Stomach (tissue), 9 donors: ENCODE data around the gene HMCES. TPM values are rescaled to one million over a fixed set of nuclear protein-coding genes. Genes with fewer than 3 reads are reported as not detected.
A peak's percentile ranks its signal among the peaks of the same experiment; 100 is the strongest.
"Not testable (repeated sequence)": the region's sequence is repeated elsewhere in the genome, so short reads cannot be mapped to it uniquely, and the experiment has no call there.

Experiments used
- DNase-seq, 2 donors: peaks; one replicate each; pipeline versions ENCODE4 v3.0.0 to v3.0.0-alpha.2; 2013 to 2019
- H3K27ac ChIP-seq, 5 donors: fragments of 200-600 bp in 4 of 5; sonication (generic) in 4 of 5; one replicate each; pipeline ENCODE4 v1.5.1; 2013 to 2019; ENCODE audit warnings: mild to moderate bottlenecking in 1 of 5, moderate library complexity in 1 of 5
- H3K27me3 ChIP-seq, 3 donors: fragments of 200-600 bp; sonication (generic); one replicate each; pipeline ENCODE4 v1.5.1; 2017 to 2019; ENCODE audit warnings: mixed run types in 1 of 3
- H3K36me3 ChIP-seq, 4 donors: fragments of 200-600 bp; sonication (generic); 1 replicate in 3 of 4; 2 replicates in 1 of 4; pipeline ENCODE4 v1.5.1; 2016 to 2019
- H3K4me1 ChIP-seq, 4 donors: fragments of 200-600 bp; sonication (generic); one replicate each; pipeline ENCODE4 v1.5.1; 2016 to 2019
- H3K4me3 ChIP-seq, 4 donors: fragments of 200-600 bp; sonication (generic) in 3 of 4; one replicate each; pipeline ENCODE4 v1.5.1; 2016 to 2019; ENCODE audit warnings: mild to moderate bottlenecking in 1 of 4
- H3K9me3 ChIP-seq, 4 donors: fragments of 200-600 bp; sonication (generic); one replicate each; pipeline ENCODE4 v1.5.1; 2016 to 2019
- CTCF ChIP-seq, 7 experiments: fragments of 450-650 bp in 4 of 7; fragments of 200-600 bp in 3 of 7; sonication (generic) in 3 of 7; IDR thresholded peaks; one replicate each; pipeline ENCODE4 v1.5.1; 2016 to 2019; ENCODE audit warnings: antibody characterized with exemption in 7 of 7, control low read depth in 2 of 7, mild to moderate bottlenecking in 1 of 7
- EP300 ChIP-seq: sonication (generic); formaldehyde crosslinking; IDR thresholded peaks from one replicate; pipeline ENCODE4 v1.6.1; 2017; ENCODE audit warnings: antibody characterized with exemption
- POLR2A ChIP-seq, 4 donors: fragments of 450-650 bp; IDR thresholded peaks; one replicate each; pipeline ENCODE4 v1.6.1; 2016; ENCODE audit warnings: antibody characterized with exemption in 4 of 4, control low read depth in 2 of 4, mild to moderate bottlenecking in 1 of 4, moderate library complexity in 1 of 4
- POLR2AphosphoS5 ChIP-seq, 3 donors: sonication (generic); formaldehyde crosslinking; IDR thresholded peaks; one replicate each; pipeline ENCODE4 v1.6.1; 2016; ENCODE audit warnings: antibody characterized with exemption in 3 of 3
- WGBS, 5 donors: extraction: QIAGEN DNeasy Blood & Tissue Kit in 3 of 5; methylation state at CpG; one replicate each; pipeline versions ENCODE4 v1.1.5 to v1.1.7; 2013 to 2018; 5-methylcytosine and 5-hydroxymethylcytosine counted together
- intact Hi-C: fragments of 100-400 bp; cut with DNase I; formaldehyde crosslinking; loops from one replicate; pipeline ENCODE4 v1.15.1; 2023; ENCODE audit warnings: low total_unique reads
- polyA plus RNA-seq, 3 donors: library from polyadenylated mRNA; stranded (reverse); fragments of 200-250 nt; gene quantifications; one replicate each; pipeline ENCODE4 v1.2.3, GENCODE V29; 2013
- total RNA-seq, 5 donors: library from RNA; depleted of rRNA; stranded (reverse); fragments of >200 nt; gene quantifications; one replicate each; pipeline versions ENCODE4 v1.1.0 to v1.2.3, GENCODE V29; 2014 to 2016
- donor health status: healthy with polysubstance abuse.
- donor health status: Bipolar disorder and iron deficiency.
- donor health status: healthy.

HMCES gene
- total and polyA plus RNA-seq, 8 donors, result 16.4 to 80.5 (median 24.6) TPM

DNA sequence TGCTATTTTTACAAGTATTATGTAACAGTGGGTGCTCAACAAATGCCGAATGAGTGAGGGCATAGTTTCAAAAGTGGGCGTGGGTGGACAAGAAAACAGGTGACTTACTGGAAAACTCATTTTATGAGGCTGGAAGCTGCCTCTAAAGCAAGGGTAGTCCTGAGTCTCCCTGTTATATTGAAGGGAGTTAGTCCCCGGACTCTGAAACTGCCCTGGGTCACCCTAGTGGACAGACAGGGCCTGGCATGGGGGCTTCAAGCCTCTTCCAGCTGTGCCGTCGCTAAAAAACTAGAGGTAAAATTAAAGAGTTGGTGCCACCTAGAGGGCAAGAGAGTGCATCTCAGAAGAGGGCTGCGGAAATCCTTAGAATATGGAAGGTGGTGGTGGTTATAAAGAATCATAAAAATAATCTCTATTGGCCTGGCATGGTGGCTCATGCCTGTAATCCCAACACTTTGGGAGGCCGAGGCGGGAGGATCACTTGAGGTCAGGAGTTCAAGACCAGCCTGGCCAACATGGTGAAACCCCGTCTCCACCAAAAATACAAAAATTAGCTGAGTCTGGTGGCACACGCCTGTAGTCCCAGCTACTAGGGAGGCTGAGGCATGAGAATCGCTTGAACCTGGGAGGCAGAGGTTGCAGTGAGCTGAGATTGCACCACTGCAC, 32.9 kb upstream of the HMCES start:
- peak; percentile 73 to 94 for DNase-seq
- Histone ChIP-seq H3K27ac (peak overlapping the region in 3 of 5 donors; percentile 63 to 80 (median 70)), H3K4me1 (peaks cover 14 to 48% (median 31%) of the 10 kb centered on the region in 4 donors)
- whole genome bisulfite sequencing, 5 donors, result 15 to 19% (median 18%) methylated on average over 11 of the region's 11 CpGs
- H3K9me3 ChIP-seq, intact Hi-C loops, H3K4me3 ChIP-seq, H3K27me3 ChIP-seq, H3K36me3 ChIP-seq: not testable (repeated sequence)
- TF ChIP-seq POLR2AphosphoS5 (IDR thresholded peaks at IDR 0.05), result peak; percentile 7 to 85 (median 27)
- peak in 5 of 7 experiments; percentile 82 to 93 (median 89) for TF ChIP-seq CTCF (IDR thresholded peaks at IDR 0.05)

DNA sequence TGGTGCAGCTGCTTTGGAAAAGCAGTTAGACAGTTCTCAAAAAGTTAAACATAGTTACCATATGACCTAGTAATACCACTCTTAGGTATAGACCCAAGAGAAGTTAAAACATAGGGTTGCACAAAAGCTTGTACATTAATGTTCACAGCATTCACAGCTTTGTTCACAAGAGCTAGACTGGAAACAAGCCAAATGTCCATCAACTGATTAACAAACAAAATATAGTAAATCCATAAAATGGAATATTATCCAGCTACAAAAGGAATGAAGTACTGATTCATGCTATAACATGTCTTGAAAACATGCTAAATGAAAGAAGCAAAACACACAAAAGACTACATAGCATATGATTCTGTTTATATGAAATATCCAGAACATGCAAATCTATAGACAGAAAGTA, 32.0 kb upstream of the HMCES start:
- no peak overlapping the region for H3K27ac ChIP-seq
- H3K4me3 ChIP-seq, result no peak overlapping the region
- intact Hi-C loops, result no loop called here
- DNase-seq, result no peak
- peaks cover 23 to 56% (median 40%) of the 10 kb centered on the region in 4 donors for H3K4me1 ChIP-seq
- TF ChIP-seq POLR2AphosphoS5 (IDR thresholded peaks at IDR 0.05) (no peak), EP300 (no peak), CTCF (IDR thresholded peaks at IDR 0.05) (no peak), POLR2A (IDR thresholded peaks at IDR 0.05) (no peak)
- H3K9me3 ChIP-seq, result no peaks in the 10 kb centered on the region
- no peaks in the 10 kb centered on the region for H3K27me3 ChIP-seq
- H3K36me3 ChIP-seq, result peaks cover 5 to 8% (median 7%) of the 10 kb centered on the region in 4 donors

DNA sequence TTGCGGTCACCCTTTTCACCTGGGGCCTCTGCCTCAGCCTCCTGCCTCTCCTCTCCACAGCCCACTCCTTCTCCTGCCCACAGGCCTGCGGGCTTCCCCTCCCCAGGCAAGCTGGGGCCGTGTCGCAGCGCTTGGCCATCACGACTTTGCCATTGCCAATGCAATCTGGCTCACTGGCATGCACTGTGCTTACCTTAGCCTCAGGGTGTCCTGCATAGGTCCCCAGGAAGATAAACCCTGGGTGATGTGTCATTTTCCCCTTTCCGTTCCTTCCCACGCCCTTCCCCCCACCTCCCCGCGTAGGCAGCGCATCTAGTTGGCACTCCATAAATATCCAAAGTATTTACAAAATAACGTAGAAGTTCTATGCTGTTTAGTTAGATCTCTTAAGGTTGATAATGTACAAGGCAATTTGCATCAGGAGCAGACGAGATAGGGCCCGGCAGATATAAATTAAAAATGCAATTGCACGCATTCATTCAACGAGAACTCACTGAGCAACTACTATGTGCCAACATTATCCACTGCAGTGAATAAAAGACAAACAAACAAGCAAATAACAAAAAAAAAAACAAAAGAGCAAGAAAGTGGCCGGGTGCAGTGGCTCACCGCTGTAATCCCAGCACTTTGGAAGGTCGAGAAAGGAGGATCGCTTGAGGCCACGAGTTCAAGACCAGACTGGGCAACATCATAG, 30.2 kb upstream of the HMCES start:
- Histone ChIP-seq H3K4me3 (peak overlapping the region; percentile 78 to 96 (median 88)), H3K27ac (peak overlapping the region; percentile 89 to 98 (median 92)), H3K9me3 (no peaks in the 10 kb centered on the region), H3K27me3 (no peaks in the 10 kb centered on the region), H3K4me1 (peaks cover 24 to 74% (median 53%) of the 10 kb centered on the region in 4 donors), H3K36me3 (peaks cover 23 to 26% (median 25%) of the 10 kb centered on the region in 4 donors)
- intact Hi-C loops, result no loop called here
- TF ChIP-seq POLR2A (IDR thresholded peaks at IDR 0.05), result no peak
- TF ChIP-seq EP300, result no peak
- TF ChIP-seq POLR2AphosphoS5 (IDR thresholded peaks at IDR 0.05), result no peak
- no peak for TF ChIP-seq CTCF (IDR thresholded peaks at IDR 0.05)
- 29 to 46% (median 41%) methylated on average over 20 to 21 of the region's 21 CpGs for WGBS, 5 donors
- DNase-seq, result peak in 1 of 2 donors; percentile 10

DNA sequence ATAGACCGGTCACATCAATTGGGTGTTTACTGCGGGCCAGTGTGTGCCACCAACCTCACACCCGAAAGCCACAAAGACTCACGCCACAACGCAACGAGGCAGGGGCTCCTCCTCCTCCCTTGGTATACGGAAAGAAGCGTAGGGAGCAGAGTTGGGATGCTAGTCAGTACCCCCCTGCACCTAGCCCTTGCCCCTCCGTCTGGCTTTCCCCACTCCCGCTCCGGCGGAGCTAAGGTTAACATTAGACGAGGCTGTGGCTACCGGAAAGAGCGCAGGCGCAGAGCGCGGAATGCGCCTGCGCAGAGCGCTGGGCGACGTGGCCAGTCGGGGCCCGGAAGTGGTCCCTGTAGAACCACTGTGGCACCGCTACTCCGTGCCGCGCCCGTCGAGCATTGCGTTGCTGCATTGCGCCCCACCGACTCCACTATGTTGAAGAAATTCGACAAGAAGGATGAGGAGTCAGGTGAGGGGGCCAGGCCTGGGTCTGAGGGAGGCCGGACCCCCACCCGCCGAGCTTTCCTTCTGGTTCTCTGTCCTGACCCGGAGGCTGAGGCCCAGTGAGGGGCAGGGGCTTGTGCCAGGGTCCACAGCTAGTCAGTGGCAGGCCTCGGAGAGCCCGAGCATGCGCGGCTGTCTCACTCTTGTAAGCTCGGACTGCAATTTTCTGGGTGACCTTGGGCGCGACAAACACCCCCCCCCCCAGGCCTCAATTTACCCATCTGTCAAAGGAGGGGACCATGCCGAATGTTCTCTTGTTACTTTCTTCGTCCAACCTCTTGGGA, 29.2 kb upstream of the HMCES start, which contains the start of gene COPG1:
TSS of gene COPG1 (plus strand) at position 323 of the 782 bp plus-strand sequence. CDS start at position 427, 104 bp downstream.
- Histone ChIP-seq H3K27ac (peak within 1 kb of the TSS; percentile 89 to 98 (median 92)), H3K9me3 (no peaks in the 10 kb centered on the region), H3K4me1 (peaks cover 24 to 78% (median 53%) of the 10 kb centered on the region in 4 donors), H3K4me3 (peak within 1 kb of the TSS; percentile 78 to 96 (median 88)), H3K27me3 (no peaks in the 10 kb centered on the region), H3K36me3 (peaks cover 32 to 37% (median 35%) of the 10 kb centered on the region in 4 donors)
- intact Hi-C loops, result no loop called here
- TF ChIP-seq CTCF (IDR thresholded peaks at IDR 0.05) (no peak), POLR2AphosphoS5 (IDR thresholded peaks at IDR 0.05) (peak; percentile 78 to 98 (median 98)), POLR2A (IDR thresholded peaks at IDR 0.05) (peak in 2 of 4 donors; percentile 79 to 86), EP300 (no peak)
- 0% methylated on average over 26 to 48 of the region's 48 CpGs for WGBS, 5 donors
- DNase-seq, result peak; percentile 90 to 97
